AG10803 (cell line): ENCODE results near the gene VWF.
"Not testable (repeated sequence)": the region's sequence is repeated elsewhere in the genome, so short reads cannot be mapped to it uniquely, and the experiment has no call there.

ENCODE experiments used
- DNase-seq: peaks from one replicate; pipeline ENCODE4 v3.0.0; 2010; ENCODE audit warnings: low read depth
- H3K4me3 ChIP-seq: 2 replicates; pipeline ENCODE4 v1.5.1; 2011; ENCODE audit warnings: mild to moderate bottlenecking, low read length, control low read depth
- TF ChIP-seq, protein P1 (sequence below): conservative IDR thresholded peaks from 2 replicates; pipeline ENCODE4 v1.5.1; 2011; ENCODE audit warnings: mild to moderate bottlenecking, low read length, control low read depth, inconsistent platforms

The VWF gene

GRCh38 chr12:6032726-6033125 is 91.7 kb downstream of the VWF start:
- DNase-seq, result no peak
- H3K4me3 ChIP-seq, result no peak overlapping the region
- TF ChIP-seq, protein P1, sequence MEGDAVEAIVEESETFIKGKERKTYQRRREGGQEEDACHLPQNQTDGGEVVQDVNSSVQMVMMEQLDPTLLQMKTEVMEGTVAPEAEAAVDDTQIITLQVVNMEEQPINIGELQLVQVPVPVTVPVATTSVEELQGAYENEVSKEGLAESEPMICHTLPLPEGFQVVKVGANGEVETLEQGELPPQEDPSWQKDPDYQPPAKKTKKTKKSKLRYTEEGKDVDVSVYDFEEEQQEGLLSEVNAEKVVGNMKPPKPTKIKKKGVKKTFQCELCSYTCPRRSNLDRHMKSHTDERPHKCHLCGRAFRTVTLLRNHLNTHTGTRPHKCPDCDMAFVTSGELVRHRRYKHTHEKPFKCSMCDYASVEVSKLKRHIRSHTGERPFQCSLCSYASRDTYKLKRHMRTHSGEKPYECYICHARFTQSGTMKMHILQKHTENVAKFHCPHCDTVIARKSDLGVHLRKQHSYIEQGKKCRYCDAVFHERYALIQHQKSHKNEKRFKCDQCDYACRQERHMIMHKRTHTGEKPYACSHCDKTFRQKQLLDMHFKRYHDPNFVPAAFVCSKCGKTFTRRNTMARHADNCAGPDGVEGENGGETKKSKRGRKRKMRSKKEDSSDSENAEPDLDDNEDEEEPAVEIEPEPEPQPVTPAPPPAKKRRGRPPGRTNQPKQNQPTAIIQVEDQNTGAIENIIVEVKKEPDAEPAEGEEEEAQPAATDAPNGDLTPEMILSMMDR, result no peak

GRCh38 chr12:6031001-6031400 is 93.5 kb downstream of the VWF start:
- H3K4me3 ChIP-seq, result no peak overlapping the region
- TF ChIP-seq, protein P1, result no peak
- DNase-seq, result no peak

DNA sequence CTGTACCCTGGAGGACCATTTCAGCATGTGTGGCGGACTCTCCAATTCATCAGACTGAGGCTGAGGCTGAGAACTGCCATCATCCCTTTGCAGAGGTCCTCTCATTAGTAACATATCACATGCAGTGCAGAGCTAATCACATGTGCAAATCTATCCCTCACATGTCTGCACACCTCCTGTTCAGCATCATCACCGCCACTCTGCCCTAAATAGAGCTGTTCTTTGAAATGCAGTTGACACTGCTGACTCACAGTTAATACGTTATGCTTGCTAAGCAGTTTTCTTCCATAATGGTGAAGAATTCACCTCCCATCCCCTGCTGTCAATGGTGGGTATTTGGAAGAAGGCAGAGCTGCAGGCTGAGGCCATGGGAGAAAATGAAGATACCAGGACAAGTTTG is 94.4 kb downstream of the VWF start:
- no peak overlapping the region for H3K4me3 ChIP-seq
- no peak for DNase-seq
- TF ChIP-seq, protein P1, result no peak

DNA sequence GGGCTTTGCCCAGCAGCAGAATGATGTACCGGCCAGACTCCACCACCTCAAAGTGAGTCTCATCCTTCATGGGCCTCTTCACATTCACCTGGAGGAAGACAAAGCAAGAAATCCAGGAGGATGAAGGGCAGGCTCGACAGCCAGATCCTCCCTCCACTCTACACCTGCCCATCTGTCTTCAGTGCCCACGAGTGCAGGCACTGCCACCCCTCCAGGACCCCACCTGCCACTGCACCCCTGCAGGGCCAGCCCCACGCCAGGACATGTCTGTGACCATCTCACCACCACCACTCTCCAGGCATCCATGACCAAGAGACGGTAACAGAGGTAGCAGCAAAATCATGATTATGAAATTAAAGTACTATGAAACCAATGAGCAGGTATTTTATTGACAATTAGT is 95.1 kb downstream of the VWF start:
- TF ChIP-seq, protein P1, result no peak
- DNase-seq, result no peak
- no peak overlapping the region for H3K4me3 ChIP-seq

GRCh38 chr12:6026998-6027397 is 97.5 kb downstream of the VWF start:
- H3K4me3 ChIP-seq, result no peak overlapping the region
- TF ChIP-seq, protein P1, result no peak
- DNase-seq, result no peak

GRCh38 chr12:6025703-6026298 is 98.7 kb downstream of the VWF start:
- not testable (repeated sequence) for H3K4me3 ChIP-seq, DNase-seq

- H3K4me3 ChIP-seq, DNase-seq: not testable (repeated sequence)
These were observed 100.4 kb downstream of the VWF start for GRCh38 chr12:6024066-6024465.

- no peak overlapping the region for H3K4me3 ChIP-seq
- DNase-seq, result no peak
- TF ChIP-seq, protein P1, result no peak
These were observed 103.5 kb downstream of the VWF start for GRCh38 chr12:6020930-6021329.

DNA sequence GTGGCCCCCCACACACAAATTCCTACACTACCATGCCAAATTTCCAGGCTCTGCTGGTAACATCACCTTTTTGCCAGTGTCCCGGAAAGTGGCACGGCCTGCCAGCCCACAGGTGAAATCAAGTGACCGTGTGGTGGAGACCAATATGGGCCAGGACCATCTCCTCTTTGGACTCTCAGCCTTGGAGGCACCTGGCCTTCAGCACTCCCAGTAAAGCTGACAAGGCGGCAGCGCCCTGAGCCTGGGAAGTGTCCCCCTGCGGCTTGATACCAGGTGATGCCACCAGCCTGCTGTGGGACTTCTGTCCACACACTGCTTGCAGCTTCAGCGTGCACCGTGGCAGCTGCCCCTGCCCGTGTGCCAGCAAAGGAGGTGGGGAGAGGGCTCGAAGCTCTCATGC is 104.0 kb downstream of the VWF start:
- not testable (repeated sequence) for DNase-seq, H3K4me3 ChIP-seq

GRCh38 chr12:6019256-6019655 is 105.2 kb downstream of the VWF start:
- not testable (repeated sequence) for DNase-seq, H3K4me3 ChIP-seq
